BLaER1 (cell line): ENCODE results near the gene PI4KA.
"Not testable (repeated sequence)": the region's sequence is repeated elsewhere in the genome, so short reads cannot be mapped to it uniquely, and the experiment has no call there.

Experiments used
- H3K27ac ChIP-seq: shearing (Covaris generic); formaldehyde crosslinking; 2 replicates; pipeline ENCODE4 v1.8.1; 2022
- H3K27me3 ChIP-seq: shearing (Covaris generic); formaldehyde crosslinking; 2 replicates; pipeline ENCODE4 v1.8.1; 2022
- H3K36me3 ChIP-seq: shearing (Covaris generic); formaldehyde crosslinking; 2 replicates; pipeline ENCODE4 v1.8.1; 2022
- H3K4me1 ChIP-seq: shearing (Covaris generic); formaldehyde crosslinking; 2 replicates; pipeline ENCODE4 v1.8.1; 2022
- H3K4me2 ChIP-seq: shearing (Covaris generic); formaldehyde crosslinking; 2 replicates; pipeline ENCODE4 v1.8.1; 2022
- H3K4me3 ChIP-seq: shearing (Covaris generic); formaldehyde crosslinking; 2 replicates; pipeline ENCODE4 v1.8.1; 2022
- H3K9ac ChIP-seq: shearing (Covaris generic); formaldehyde crosslinking; 2 replicates; pipeline ENCODE4 v1.8.1; 2022
- H3K9me3 ChIP-seq: shearing (Covaris generic); formaldehyde crosslinking; 2 replicates; pipeline ENCODE4 v1.8.1; 2022
- H4K20me1 ChIP-seq: shearing (Covaris generic); formaldehyde crosslinking; 2 replicates; pipeline ENCODE4 v1.8.1; 2022
- Cebpa-rat ChIP-seq: shearing (Covaris generic); IDR thresholded peaks from 2 replicates; pipeline ENCODE4 v1.8.1; 2022

Gene PI4KA

GRCh38 chr22:20858615-20859416 lies at the start of gene PI4KA, which contains the start of gene SNAP29:
PI4KA (minus strand) TSS chr22:20858811; CDS start chr22:20858725, 86 bp downstream.
SNAP29 (plus strand) TSS chr22:20859007; CDS start chr22:20859111, 104 bp downstream.
- peak within 1 kb of the TSS; percentile 86 for H3K9ac ChIP-seq
- peak within 1 kb of the TSS; percentile 93 for H3K4me3 ChIP-seq
- peaks cover 30% of the 10 kb centered on the region for H3K36me3 ChIP-seq
- H3K27me3 ChIP-seq = no peaks in the 10 kb centered on the region
- H3K4me1 ChIP-seq = peaks cover 37% of the 10 kb centered on the region
- peak within 1 kb of the TSS; percentile 86 for H3K27ac ChIP-seq
- TF ChIP-seq Cebpa-rat = no peak
- peaks cover 53% of the 10 kb centered on the region for H4K20me1 ChIP-seq
- H3K9me3 ChIP-seq = no peaks in the 10 kb centered on the region
- peak within 1 kb of the TSS; percentile 92 for H3K4me2 ChIP-seq

DNA sequence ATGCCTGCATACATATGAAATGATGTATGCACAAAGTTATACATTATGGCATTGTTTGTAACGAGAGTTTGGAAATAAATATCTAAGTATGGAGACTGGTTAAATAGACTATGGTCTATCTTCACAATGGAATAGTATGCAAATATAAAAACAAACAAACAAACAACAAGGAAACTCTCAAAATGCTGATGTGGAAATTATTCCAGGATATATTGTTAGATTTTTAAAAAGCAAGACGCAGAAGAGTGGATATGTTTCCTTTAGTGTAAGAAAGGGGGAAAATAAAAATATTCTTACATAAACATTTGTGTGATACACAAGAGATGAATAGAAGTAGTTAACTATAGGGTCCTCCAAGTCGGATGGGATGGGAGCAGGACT lies 47.8 kb upstream of the PI4KA start:
- Histone ChIP-seq H3K27me3 (no peaks in the 10 kb centered on the region), H3K27ac (no peak overlapping the region), H3K4me1 (no peaks in the 10 kb centered on the region), H3K4me3 (no peak overlapping the region), H3K9ac (no peak overlapping the region), H3K36me3 (no peaks in the 10 kb centered on the region), H3K4me2 (no peak overlapping the region), H4K20me1 (no peaks in the 10 kb centered on the region), H3K9me3 (no peaks in the 10 kb centered on the region)
- TF ChIP-seq Cebpa-rat = no peak

DNA sequence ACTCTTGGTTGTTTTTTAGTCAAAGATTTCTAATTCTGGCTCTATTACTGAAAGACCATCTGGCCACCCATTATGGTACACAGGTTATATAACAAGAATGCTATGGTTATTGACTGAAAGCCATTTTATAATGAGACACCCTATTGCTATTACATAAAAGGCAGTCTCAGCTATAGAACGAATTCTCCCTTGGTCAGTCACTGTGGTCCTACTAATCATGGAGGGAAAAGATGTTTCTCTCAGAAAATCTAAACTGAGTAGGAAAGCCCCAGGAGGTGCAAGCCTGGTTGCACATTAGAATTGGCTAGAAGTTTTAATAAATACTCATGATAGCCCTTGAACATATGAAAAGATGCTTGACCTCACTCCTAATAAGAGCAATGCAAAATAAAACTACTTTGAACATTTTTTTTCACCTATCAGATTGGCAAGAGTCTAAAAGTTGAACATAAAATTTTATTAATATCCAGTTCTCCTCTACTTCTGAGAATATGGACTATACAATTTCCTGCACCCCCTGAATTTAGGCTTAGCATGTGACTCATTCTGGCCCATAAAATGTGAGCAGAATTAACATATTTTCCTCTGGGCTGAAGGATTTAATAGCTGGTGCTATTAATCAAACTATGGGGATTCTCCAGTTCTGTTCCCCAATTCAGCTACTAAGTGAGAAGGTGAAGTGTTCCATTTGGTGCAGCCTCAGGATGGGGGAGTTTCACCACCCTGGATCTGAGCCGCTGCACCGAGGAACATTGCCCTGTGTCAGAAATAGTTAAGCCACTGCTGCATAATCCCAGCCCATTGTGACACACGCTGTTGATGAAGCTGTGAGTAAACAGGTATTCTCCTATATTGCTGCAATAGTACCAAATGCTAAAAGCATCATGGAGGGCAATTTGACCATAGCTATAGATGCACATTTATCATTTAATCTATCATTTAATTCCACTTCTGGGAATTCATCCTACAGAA lies 47.1 kb upstream of the PI4KA start:
- TF ChIP-seq Cebpa-rat = no peak
- H3K27ac ChIP-seq = no peak overlapping the region
- no peaks in the 10 kb centered on the region for H3K27me3 ChIP-seq
- no peaks in the 10 kb centered on the region for H3K36me3 ChIP-seq
- H3K4me3 ChIP-seq = no peak overlapping the region
- no peaks in the 10 kb centered on the region for H3K4me1 ChIP-seq
- H3K4me2 ChIP-seq = no peak overlapping the region
- no peak overlapping the region for H3K9ac ChIP-seq
- no peaks in the 10 kb centered on the region for H4K20me1 ChIP-seq
- H3K9me3 ChIP-seq = no peaks in the 10 kb centered on the region

DNA sequence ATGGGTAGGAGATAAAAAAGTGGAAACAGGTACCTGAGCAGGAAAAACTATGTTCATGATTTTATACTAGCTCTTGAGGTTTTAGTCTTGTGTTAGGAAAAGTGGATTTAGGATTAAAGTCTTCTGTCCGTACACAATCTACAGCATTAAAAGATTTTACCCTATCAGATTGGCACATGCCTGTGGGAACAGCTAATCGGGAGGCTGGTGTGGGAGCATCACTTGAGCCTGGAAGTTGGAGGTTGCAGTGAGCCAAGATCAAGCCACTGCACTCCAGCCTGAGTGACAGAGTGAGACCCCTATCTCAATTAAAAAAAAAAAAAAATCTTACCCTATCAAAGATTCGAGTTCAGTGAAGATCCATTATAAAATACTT lies 46.4 kb upstream of the PI4KA start:
- no peaks in the 10 kb centered on the region for H3K4me1 ChIP-seq
- H3K9me3 ChIP-seq = no peaks in the 10 kb centered on the region
- H3K27me3 ChIP-seq = no peaks in the 10 kb centered on the region
- H3K4me3 ChIP-seq = no peak overlapping the region
- no peaks in the 10 kb centered on the region for H4K20me1 ChIP-seq
- H3K27ac ChIP-seq = no peak overlapping the region
- no peak overlapping the region for H3K4me2 ChIP-seq
- no peaks in the 10 kb centered on the region for H3K36me3 ChIP-seq
- TF ChIP-seq Cebpa-rat = no peak
- H3K9ac ChIP-seq = no peak overlapping the region

GRCh38 chr22:20904008-20904979 lies 45.7 kb upstream of the PI4KA start:
- TF ChIP-seq Cebpa-rat = no peak
- H3K4me2 ChIP-seq = no peak overlapping the region
- no peak overlapping the region for H3K27ac ChIP-seq
- no peaks in the 10 kb centered on the region for H3K4me1 ChIP-seq
- H3K9me3 ChIP-seq = no peaks in the 10 kb centered on the region
- H3K36me3 ChIP-seq = no peaks in the 10 kb centered on the region
- H3K27me3 ChIP-seq = no peaks in the 10 kb centered on the region
- H4K20me1 ChIP-seq = no peaks in the 10 kb centered on the region
- no peak overlapping the region for H3K4me3 ChIP-seq
- H3K9ac ChIP-seq = no peak overlapping the region

- Histone ChIP-seq H3K27me3 (no peaks in the 10 kb centered on the region), H3K36me3 (no peaks in the 10 kb centered on the region), H4K20me1 (no peaks in the 10 kb centered on the region), H3K4me2 (no peak overlapping the region), H3K4me1 (no peaks in the 10 kb centered on the region), H3K9me3 (no peaks in the 10 kb centered on the region), H3K27ac (no peak overlapping the region), H3K9ac (no peak overlapping the region), H3K4me3 (no peak overlapping the region)
- TF ChIP-seq Cebpa-rat = no peak
Measured at GRCh38 chr22:20903093-20903492, 44.5 kb upstream of the PI4KA start.

GRCh38 chr22:20901093-20902033 lies 42.8 kb upstream of the PI4KA start:
- not testable (repeated sequence) for H3K27me3 ChIP-seq, H4K20me1 ChIP-seq, H3K4me2 ChIP-seq, H3K4me3 ChIP-seq, H3K4me1 ChIP-seq, H3K27ac ChIP-seq, H3K36me3 ChIP-seq, H3K9me3 ChIP-seq, H3K9ac ChIP-seq

DNA sequence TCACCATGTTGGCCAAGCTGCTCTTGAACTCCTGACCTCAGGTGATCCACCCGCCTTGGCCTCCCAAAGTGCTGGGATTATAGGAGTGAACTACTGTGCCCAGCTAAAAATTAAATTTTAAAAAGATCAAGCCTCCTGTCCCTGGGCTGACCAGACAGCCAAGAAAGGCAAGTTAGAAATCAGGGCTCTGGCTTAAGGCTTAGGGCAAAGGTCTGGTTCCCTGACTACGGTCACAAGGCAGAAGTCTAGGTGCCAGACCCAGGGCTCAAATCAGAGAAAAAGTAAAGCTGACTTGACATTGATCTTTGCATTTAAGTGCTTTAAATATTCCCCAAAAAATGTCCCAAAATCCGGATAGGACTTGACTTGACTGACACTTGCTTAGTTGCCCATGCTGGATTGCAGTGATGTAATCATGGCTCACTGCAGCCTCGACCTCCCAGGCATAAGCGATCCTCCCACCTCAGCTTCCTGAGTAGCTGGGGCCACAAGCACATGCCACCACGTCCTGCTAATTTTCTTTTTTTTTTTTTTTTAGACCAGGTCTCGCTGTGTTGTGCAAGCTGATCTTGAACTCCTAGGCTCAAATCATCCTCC lies 41.3 kb upstream of the PI4KA start:
- Histone ChIP-seq H3K9me3 (no peaks in the 10 kb centered on the region), H3K4me3 (no peak overlapping the region), H3K36me3 (no peaks in the 10 kb centered on the region), H3K27me3 (no peaks in the 10 kb centered on the region), H3K4me2 (no peak overlapping the region), H3K27ac (no peak overlapping the region), H4K20me1 (no peaks in the 10 kb centered on the region), H3K4me1 (0 out of 2 replicates have a peak, but pooled peaks cover 7% of the 10 kb centered on the region), H3K9ac (no peak overlapping the region)
- no peak for TF ChIP-seq Cebpa-rat

DNA sequence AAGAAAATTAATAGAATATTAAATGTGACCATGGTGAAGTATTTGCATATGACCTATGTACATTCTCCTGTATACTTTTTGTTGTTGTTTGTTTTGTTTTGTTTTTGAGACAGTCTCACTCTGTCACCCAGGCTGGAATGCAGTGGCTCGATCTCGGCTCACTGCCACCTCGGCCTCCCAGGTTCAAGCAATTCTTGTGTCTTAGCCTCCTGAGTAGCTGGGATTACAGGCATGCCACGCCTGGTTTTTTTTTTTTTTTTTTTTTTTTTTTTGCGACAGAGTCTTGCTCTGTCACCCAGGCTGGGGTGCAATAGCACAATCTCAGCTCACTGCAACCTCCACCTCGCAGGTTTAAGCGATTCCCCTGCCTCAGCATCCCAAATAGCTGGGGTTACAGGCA lies 39.1 kb upstream of the PI4KA start:
- not testable (repeated sequence) for H3K4me1 ChIP-seq, H3K4me2 ChIP-seq, H3K36me3 ChIP-seq, H4K20me1 ChIP-seq, H3K4me3 ChIP-seq, H3K27me3 ChIP-seq, H3K9ac ChIP-seq, H3K9me3 ChIP-seq, H3K27ac ChIP-seq
